ENCODE data around the gene NUDT19. TPM values are rescaled to one million over a fixed set of nuclear protein-coding genes. Genes with fewer than 3 reads are reported as not detected.

The NUDT19 gene
- total and polyA plus RNA-seq, 9 of the 15 experiments (the other 6 are each of a cell fraction or from before 2014, with no cell fraction given), result 9.6 to 38.6 (median 14.4) TPM

Small RNAs within 50 kb of the gene (small RNA-seq; reads per million reads assigned to genes)
- gene RN7SL789P, result not detected

Other genes starting within 250 kb of the NUDT19 start
- gene PDCD5, start 110.6 kb upstream of the NUDT19 start, total RNA-seq (2014; rRNA removed), result 303 and 310 TPM in 2 replicates
- gene PDCD5, start 110.6 kb upstream of the NUDT19 start, total RNA-seq (2014; rRNA removed; fragmentation: Illumina TruSeq; extraction: Trizol), result 269 and 303 TPM in 2 replicates
- 305 TPM in 2 replicates for gene PDCD5, start 110.6 kb upstream of the NUDT19 start, total RNA-seq (2015; rRNA removed; fragmentation: Illumina TruSeq; extraction: Trizol)
- 188 and 196 TPM in 2 replicates for gene PDCD5, start 110.6 kb upstream of the NUDT19 start, total RNA-seq (2021)
- gene PDCD5, start 110.6 kb upstream of the NUDT19 start, polyA plus RNA-seq (2011; rRNA removed), result 88.3 and 122 TPM in 2 replicates
- 308 and 322 TPM in 2 replicates for gene PDCD5, start 110.6 kb upstream of the NUDT19 start, polyA plus RNA-seq (2014; fragmentation: Illumina TruSeq; extraction: Trizol)
- 100 to 1,000 TPM; 136 to 185 TPM for gene PDCD5, start 110.6 kb upstream of the NUDT19 start, polyA plus RNA-seq (2014; fragmentation: Nextera tagmentation; extraction: Ambion mirVana)
- 279 and 322 TPM in 2 replicates for gene PDCD5, start 110.6 kb upstream of the NUDT19 start, polyA plus RNA-seq (2014; rRNA removed)
- gene ANKRD27, start 16.6 kb upstream of the NUDT19 start, total RNA-seq (2014; rRNA removed), result 42.2 and 48.9 TPM in 2 replicates
- gene ANKRD27, start 16.6 kb upstream of the NUDT19 start, total RNA-seq (2014; rRNA removed; fragmentation: Illumina TruSeq; extraction: Trizol), result 52.4 and 56.9 TPM in 2 replicates
- 64.0 and 66.2 TPM in 2 replicates for gene ANKRD27, start 16.6 kb upstream of the NUDT19 start, total RNA-seq (2015; rRNA removed; fragmentation: Illumina TruSeq; extraction: Trizol)
- 71.3 and 74.0 TPM in 2 replicates for gene ANKRD27, start 16.6 kb upstream of the NUDT19 start, total RNA-seq (2021)
- 61.4 and 67.2 TPM in 2 replicates for gene ANKRD27, start 16.6 kb upstream of the NUDT19 start, polyA plus RNA-seq (2011; rRNA removed)
- gene ANKRD27, start 16.6 kb upstream of the NUDT19 start, polyA plus RNA-seq (2014; fragmentation: Illumina TruSeq; extraction: Trizol), result 54.3 and 60.2 TPM in 2 replicates
- gene ANKRD27, start 16.6 kb upstream of the NUDT19 start, polyA plus RNA-seq (2014; fragmentation: Nextera tagmentation; extraction: Ambion mirVana), result 1 to 10 TPM; 5.3 to 7.2 TPM
- gene ANKRD27, start 16.6 kb upstream of the NUDT19 start, polyA plus RNA-seq (2014; rRNA removed), result 46.7 and 54.2 TPM in 2 replicates
- 1.3 and 1.5 TPM in 2 replicates for gene RGS9BP, start 16.0 kb upstream of the NUDT19 start, total RNA-seq (2014; rRNA removed)
- 0.41 and 0.58 TPM in 2 replicates for gene RGS9BP, start 16.0 kb upstream of the NUDT19 start, total RNA-seq (2014; rRNA removed; fragmentation: Illumina TruSeq; extraction: Trizol)
- gene RGS9BP, start 16.0 kb upstream of the NUDT19 start, total RNA-seq (2015; rRNA removed; fragmentation: Illumina TruSeq; extraction: Trizol), result 0.83 and 1.1 TPM in 2 replicates
- gene RGS9BP, start 16.0 kb upstream of the NUDT19 start, total RNA-seq (2021), result 1.2 TPM in 2 replicates
- gene RGS9BP, start 16.0 kb upstream of the NUDT19 start, polyA plus RNA-seq (2011; rRNA removed), result 0.24 and 0.31 TPM in 2 replicates
- gene RGS9BP, start 16.0 kb upstream of the NUDT19 start, polyA plus RNA-seq (2014; fragmentation: Illumina TruSeq; extraction: Trizol), result 0.28 and 0.47 TPM in 2 replicates
- under 1 TPM; 0.03 to 0.04 TPM for gene RGS9BP, start 16.0 kb upstream of the NUDT19 start, polyA plus RNA-seq (2014; fragmentation: Nextera tagmentation; extraction: Ambion mirVana)
- 0.49 and 1.2 TPM in 2 replicates for gene RGS9BP, start 16.0 kb upstream of the NUDT19 start, polyA plus RNA-seq (2014; rRNA removed)
- gene TDRD12, start 27.9 kb downstream of the NUDT19 start, total RNA-seq (2014; rRNA removed), result not detected in 2 replicates
- not detected in 2 replicates for gene TDRD12, start 27.9 kb downstream of the NUDT19 start, total RNA-seq (2014; rRNA removed; fragmentation: Illumina TruSeq; extraction: Trizol)
- gene TDRD12, start 27.9 kb downstream of the NUDT19 start, total RNA-seq (2015; rRNA removed; fragmentation: Illumina TruSeq; extraction: Trizol), result not detected in 2 replicates
- gene TDRD12, start 27.9 kb downstream of the NUDT19 start, total RNA-seq (2021), result not detected in 2 replicates
- gene TDRD12, start 27.9 kb downstream of the NUDT19 start, polyA plus RNA-seq (2011; rRNA removed), result 0.03 and 0.07 TPM in 2 replicates
- gene TDRD12, start 27.9 kb downstream of the NUDT19 start, polyA plus RNA-seq (2014; fragmentation: Illumina TruSeq; extraction: Trizol), result not detected in 2 replicates
- not detected for gene TDRD12, start 27.9 kb downstream of the NUDT19 start, polyA plus RNA-seq (2014; fragmentation: Nextera tagmentation; extraction: Ambion mirVana)
- not detected in 2 replicates for gene TDRD12, start 27.9 kb downstream of the NUDT19 start, polyA plus RNA-seq (2014; rRNA removed)
- not detected in 2 replicates for gene SLC7A9, start 177.9 kb downstream of the NUDT19 start, total RNA-seq (2014; rRNA removed)
- not detected in 2 replicates for gene SLC7A9, start 177.9 kb downstream of the NUDT19 start, total RNA-seq (2014; rRNA removed; fragmentation: Illumina TruSeq; extraction: Trizol)
- not detected in 2 replicates for gene SLC7A9, start 177.9 kb downstream of the NUDT19 start, total RNA-seq (2015; rRNA removed; fragmentation: Illumina TruSeq; extraction: Trizol)
- not detected in 2 replicates for gene SLC7A9, start 177.9 kb downstream of the NUDT19 start, total RNA-seq (2021)
- not detected in 2 replicates for gene SLC7A9, start 177.9 kb downstream of the NUDT19 start, polyA plus RNA-seq (2011; rRNA removed)
- gene SLC7A9, start 177.9 kb downstream of the NUDT19 start, polyA plus RNA-seq (2014; fragmentation: Illumina TruSeq; extraction: Trizol), result not detected in 2 replicates
- not detected for gene SLC7A9, start 177.9 kb downstream of the NUDT19 start, polyA plus RNA-seq (2014; fragmentation: Nextera tagmentation; extraction: Ambion mirVana)
- gene SLC7A9, start 177.9 kb downstream of the NUDT19 start, polyA plus RNA-seq (2014; rRNA removed), result not detected in 2 replicates

Data from K562 (cell line).